Measurements from ENCODE around the gene P3H3. TPM values are rescaled to one million over a fixed set of nuclear protein-coding genes. Genes with fewer than 3 reads are reported as not detected.

P3H3 gene
- total and polyA plus RNA-seq, 2 of the 4 experiments (the other 2 are of a cell fraction), result 27.8 to 83.9 TPM

GRCh38 chr12:6796576-6796975, 31.6 kb upstream of the P3H3 start:
- Histone ChIP-seq H2AK5ac (ENCODE audit: low read depth, low read length) (no peak overlapping the region), H3K4me1 (ENCODE audit: control insufficient read depth, insufficient read depth, low read length) (peaks cover 11% of the 10 kb centered on the region; the same call in 1 of the 2 replicates), H3K4me3 (ENCODE audit: insufficient read depth, low read depth, low read length) (no peak overlapping the region), H2BK5ac (ENCODE audit: low read depth, low read length, poor library complexity, severe bottlenecking) (no peak overlapping the region), H3K23ac (ENCODE audit: low read depth, low read length) (no peak overlapping the region), H3K18ac (ENCODE audit: low read depth, low read length) (no peak overlapping the region), H2AFZ (replicated peaks; ENCODE audit: low read length, poor library complexity) (no peak overlapping the region), H3K9me1 (ENCODE audit: insufficient read depth, low read length) (no peaks in the 10 kb centered on the region), H2BK120ac (ENCODE audit: low read depth, low read length) (no peak overlapping the region), H3K9ac (ENCODE audit: low read depth, low read length) (no peak overlapping the region), H3K36me3 (ENCODE audit: control insufficient read depth, insufficient read depth, low read length) (0 out of 2 replicates have a peak, but pooled peaks cover 2% of the 10 kb centered on the region), H2AK9ac (replicated peaks; ENCODE audit: low read depth, low read length, poor library complexity) (no peak overlapping the region), H3K79me1 (ENCODE audit: low read depth in 1 of 2, low read length in 2 of 2) (peaks cover 0 to 10% of the 10 kb centered on the region in 2 experiments; a peak in 2 of 4 replicates), H4K20me1 (ENCODE audit: insufficient read depth, low read length) (no peaks in the 10 kb centered on the region), H3K9me3 (ENCODE audit: control insufficient read depth, insufficient read depth, low read length) (no peaks in the 10 kb centered on the region), H4K5ac (ENCODE audit: low read depth, low read length) (no peak overlapping the region), H3K4ac (ENCODE audit: low read depth, low read length) (no peak overlapping the region), H3K27me3 (ENCODE audit: control insufficient read depth, insufficient read depth, low read length) (no peaks in the 10 kb centered on the region), H3K27ac (ENCODE audit: insufficient read depth, low read length) (no peak overlapping the region), H3K4me2 (ENCODE audit: low read depth, low read length) (no peak overlapping the region), H3K14ac (replicated peaks; ENCODE audit: low read depth, low read length) (no peak overlapping the region), H4K8ac (ENCODE audit: low read depth in 2 of 2, low read length in 2 of 2) (no peak overlapping the region), H3K56ac (ENCODE audit: extremely low read depth, insufficient read depth, low read length) (no peak overlapping the region), H2BK15ac (ENCODE audit: low read depth, low read length) (no peak overlapping the region), H4K91ac (ENCODE audit: insufficient read depth, low read depth, low read length) (no peak overlapping the region), H2BK20ac (ENCODE audit: low read depth, low read length) (no peak overlapping the region)
- WGBS, 2 experiments (ENCODE audit: extremely low coverage in 2 of 2, insufficient read length in 1 of 2), result no CpG with 5 or more reads among the region's 4 CpGs
- CTCF ChIA-PET, result no interaction called here
- POLR2A ChIA-PET (ENCODE audit: unreplicated experiment), result no interaction called here
- TF ChIP-seq CHD1 (IDR thresholded peaks at IDR 0.05; ENCODE audit: low read depth, low read length), result no peak
- no TSS peak for BruUV-seq (replicated peaks)
- DNase-seq (no peak), ATAC-seq (ENCODE audit: low read depth) (no peak)
- intact Hi-C loops (cut with micrococcal nuclease) (no loop called here), dilution Hi-C loops (cut with HindIII; ENCODE audit: low sequenced_read_pairs, unreplicated experiment) (no loop called here), in situ Hi-C loops (cut with MboI; ENCODE audit: low sequenced_read_pairs) (no loop called here)
